ENCODE measurements around the gene PIGU. TPM values are rescaled to one million over a fixed set of nuclear protein-coding genes. Genes with fewer than 3 reads are reported as not detected.

PIGU gene
- total and polyA plus RNA-seq, 9 of the 15 experiments (the other 6 are each of a cell fraction or from before 2014, with no cell fraction given): 6.5 to 100 (median 28.1) TPM

- TF ChIP-seq ZC3H11A (IDR thresholded peaks at IDR 0.05; ENCODE audit: low read depth, low read length): 0 out of 2 replicates have a peak, but pooled peaks have one; percentile 37
- peak; percentile 57 for TF ChIP-seq ATF3 (IDR thresholded peaks at IDR 0.05)
- TF ChIP-seq ATF3 (CRISPR knock-in tag; conservative IDR thresholded peaks at IDR 0.05): no peak
- 0 out of 2 replicates have a peak, but pooled peaks have one; percentile 34 for TF ChIP-seq CTBP1 (IDR thresholded peaks at IDR 0.05; ENCODE audit: borderline replicate concordance)
- peak; percentile 25 for TF ChIP-seq PHF20 (IDR thresholded peaks at IDR 0.05; ENCODE audit: partially characterized antibody)
- no peak for TF ChIP-seq E2F4 (CRISPR knock-in tag; IDR thresholded peaks at IDR 0.05; ENCODE audit: low read depth)
- TF ChIP-seq TCFL5 (CRISPR knock-in tag; conservative IDR thresholded peaks at IDR 0.05): no peak
- no peak for TF ChIP-seq ZNF717 (CRISPR knock-in tag; IDR thresholded peaks at IDR 0.05)
- peak; percentile 34 for TF ChIP-seq EP400 (IDR thresholded peaks at IDR 0.05)
- no peak for TF ChIP-seq ZNF318 (IDR thresholded peaks at IDR 0.05; ENCODE audit: borderline replicate concordance in 1 of 2, low read depth in 1 of 2)
- no peak for TF ChIP-seq CGGBP1 (CRISPR knock-in tag; IDR thresholded peaks at IDR 0.05)
- no peak for TF ChIP-seq KAT7 (CRISPR knock-in tag; IDR thresholded peaks at IDR 0.05; ENCODE audit: borderline replicate concordance)
- TF ChIP-seq SMAD4 (CRISPR knock-in tag; conservative IDR thresholded peaks at IDR 0.05): peak; percentile 80
- TF ChIP-seq SIN3B (IDR thresholded peaks at IDR 0.05; ENCODE audit: low read depth): peak; percentile 59
- no peak for TF ChIP-seq LCOR (CRISPR knock-in tag; IDR thresholded peaks at IDR 0.05)
- peak; percentile 70 for TF ChIP-seq TBP (optimal IDR thresholded peaks at IDR 0.05; ENCODE audit: low read depth, low read length)
- peak; percentile 95 for TF ChIP-seq CXXC5 (CRISPR knock-in tag; IDR thresholded peaks at IDR 0.05)
- no peak for TF ChIP-seq BRF1 (IDR thresholded peaks at IDR 0.05; ENCODE audit: borderline replicate concordance, extremely low read depth, insufficient read length)
Observed at GRCh38 chr20:34704177-34705007, 27.5 kb upstream of the PIGU start, which contains the start of gene TP53INP2 (continued).

Data from K562 (cell line).